GM12878 (cell line): Measurements from ENCODE around the gene AIRE. TPM values are rescaled to one million over a fixed set of nuclear protein-coding genes. Genes with fewer than 3 reads are reported as not detected.

Experiments
- CEBPZ ChIP-seq: fragments of 150-350 bp; IDR thresholded peaks from 2 replicates; pipeline ENCODE4 v1.6.1; 2016; ENCODE audit warnings: low read depth, low read length
- EGR1 ChIP-seq, 2 experiments: IDR thresholded peaks; 1 replicate in 1 of 2; 2 replicates in 1 of 2; pipeline ENCODE4 v1.6.1; 2011 to 2012; ENCODE audit warnings: low read depth in 2 of 2, low read length in 2 of 2, borderline replicate concordance in 1 of 2, mild to moderate bottlenecking in 1 of 2, moderate library complexity in 1 of 2
- FOXK2 ChIP-seq: fragments of 450-650 bp; IDR thresholded peaks from 2 replicates; pipeline ENCODE4 v1.6.1; 2017; ENCODE audit warnings: mild to moderate bottlenecking, moderate library complexity
- GATAD2B ChIP-seq: fragments of 450-650 bp; conservative IDR thresholded peaks from 2 replicates; pipeline ENCODE4 v1.6.1; 2017; ENCODE audit warnings: low read depth, mild to moderate bottlenecking, moderate library complexity
- IRF4 ChIP-seq: IDR thresholded peaks from 2 replicates; pipeline ENCODE4 v1.6.1; 2011; ENCODE audit warnings: low read depth, low read length
- IRF5 ChIP-seq: fragments of 450-650 bp; IDR thresholded peaks from 2 replicates; pipeline ENCODE4 v1.6.1; 2017; ENCODE audit warnings: borderline replicate concordance
- KLF5 ChIP-seq: fragments of 450-650 bp; IDR thresholded peaks from 2 replicates; pipeline ENCODE4 v1.6.1; 2014; ENCODE audit warnings: mild to moderate bottlenecking; ENCODE audit not compliant: partially characterized antibody
- MXI1 ChIP-seq: fragments of 150-350 bp; IDR thresholded peaks from 2 replicates; pipeline ENCODE4 v1.6.1; 2011; ENCODE audit warnings: low read depth, mild to moderate bottlenecking, inconsistent platforms, low read length, improper control_type of control experiment
- NR2C2 ChIP-seq: IDR thresholded peaks from 2 replicates; pipeline ENCODE4 v1.6.1; 2011; ENCODE audit warnings: borderline replicate concordance, low read depth; ENCODE audit not compliant: control insufficient read depth, insufficient read length
- NRF1 ChIP-seq: conservative IDR thresholded peaks from 2 replicates; pipeline ENCODE4 v1.6.1; 2011; ENCODE audit warnings: mild to moderate bottlenecking, low read depth, low read length, improper control_type of control experiment
- POLR2A ChIP-seq: IDR thresholded peaks from 2 replicates; pipeline ENCODE4 v1.6.1; 2011; ENCODE audit warnings: low read depth, mild to moderate bottlenecking, low read length
- TBL1XR1 ChIP-seq: IDR thresholded peaks from 2 replicates; pipeline ENCODE4 v1.6.1; 2012; ENCODE audit warnings: low read depth, low read length, improper control_type of control experiment
- TCF12 ChIP-seq: IDR thresholded peaks from 2 replicates; pipeline ENCODE4 v1.6.1; 2011; ENCODE audit warnings: low read depth, mild to moderate bottlenecking, low read length
- polyA plus RNA-seq, 11 experiments: library from polyadenylated mRNA; depleted of rRNA in 4 of 11; unstranded in 6 of 11; stranded (reverse) in 5 of 11; fragments of >200 nt; fragmentation: Nextera tagmentation in 4 of 11; fragmentation: Illumina TruSeq in 1 of 11; extraction: Ambion mirVana in 4 of 11; extraction: Trizol in 1 of 11; gene quantifications; 1 replicate in 1 of 11; 2 replicates in 10 of 11; pipeline versions ENCODE4 v1.2.1 to v1.2.3, GENCODE V29; 2011 to 2016; ENCODE audit warnings: inconsistent platforms in 2 of 11, missing spikeins in 2 of 11, low read depth in 1 of 11
- total RNA-seq, 4 experiments: library from RNA; depleted of rRNA in 3 of 4; stranded (reverse); fragments of >200 nt in 3 of 4; fragmentation: Illumina TruSeq in 1 of 4; extraction: Trizol in 1 of 4; gene quantifications; 2 replicates each; pipeline versions ENCODE4 v1.2.1 to v1.2.3, GENCODE V29; 2013 to 2021
- TF ChIP-seq, protein P1 (sequence below): fragments of 450-650 bp; formaldehyde crosslinking; IDR thresholded peaks from 2 replicates; pipeline ENCODE4 v1.5.0; 2022; ENCODE audit warnings: mild to moderate bottlenecking, missing genetic modification characterization
- TF ChIP-seq, protein P2 (sequence below): IDR thresholded peaks from 2 replicates; pipeline ENCODE4 v1.6.1; 2012; ENCODE audit warnings: low read depth, low read length, improper control_type of control experiment
- TF ChIP-seq, protein P3 (sequence below): fragments of 450-650 bp; IDR thresholded peaks from 2 replicates; pipeline ENCODE4 v1.6.1; 2014; ENCODE audit warnings: mild to moderate bottlenecking

The AIRE gene
- total and polyA plus RNA-seq, 10 of the 15 experiments (the other 5 are each of a cell fraction or from before 2014, with no cell fraction given) = 0.05 to 0.10 TPM; not detected in 8

GRCh38 chr21:44338971-44339910 lies 53.6 kb downstream of the AIRE start, which contains the start of gene CFAP410 (continued):
- TF ChIP-seq CEBPZ = no peak
- TF ChIP-seq KLF5 = peak; percentile 65
- TF ChIP-seq NR2C2 = no peak
- TF ChIP-seq, protein P1, sequence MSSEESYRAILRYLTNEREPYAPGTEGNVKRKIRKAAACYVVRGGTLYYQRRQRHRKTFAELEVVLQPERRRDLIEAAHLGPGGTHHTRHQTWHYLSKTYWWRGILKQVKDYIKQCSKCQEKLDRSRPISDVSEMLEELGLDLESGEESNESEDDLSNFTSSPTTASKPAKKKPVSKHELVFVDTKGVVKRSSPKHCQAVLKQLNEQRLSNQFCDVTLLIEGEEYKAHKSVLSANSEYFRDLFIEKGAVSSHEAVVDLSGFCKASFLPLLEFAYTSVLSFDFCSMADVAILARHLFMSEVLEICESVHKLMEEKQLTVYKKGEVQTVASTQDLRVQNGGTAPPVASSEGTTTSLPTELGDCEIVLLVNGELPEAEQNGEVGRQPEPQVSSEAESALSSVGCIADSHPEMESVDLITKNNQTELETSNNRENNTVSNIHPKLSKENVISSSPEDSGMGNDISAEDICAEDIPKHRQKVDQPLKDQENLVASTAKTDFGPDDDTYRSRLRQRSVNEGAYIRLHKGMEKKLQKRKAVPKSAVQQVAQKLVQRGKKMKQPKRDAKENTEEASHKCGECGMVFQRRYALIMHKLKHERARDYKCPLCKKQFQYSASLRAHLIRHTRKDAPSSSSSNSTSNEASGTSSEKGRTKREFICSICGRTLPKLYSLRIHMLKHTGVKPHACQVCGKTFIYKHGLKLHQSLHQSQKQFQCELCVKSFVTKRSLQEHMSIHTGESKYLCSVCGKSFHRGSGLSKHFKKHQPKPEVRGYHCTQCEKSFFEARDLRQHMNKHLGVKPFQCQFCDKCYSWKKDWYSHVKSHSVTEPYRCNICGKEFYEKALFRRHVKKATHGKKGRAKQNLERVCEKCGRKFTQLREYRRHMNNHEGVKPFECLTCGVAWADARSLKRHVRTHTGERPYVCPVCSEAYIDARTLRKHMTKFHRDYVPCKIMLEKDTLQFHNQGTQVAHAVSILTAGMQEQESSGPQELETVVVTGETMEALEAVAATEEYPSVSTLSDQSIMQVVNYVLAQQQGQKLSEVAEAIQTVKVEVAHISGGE (CRISPR knock-in tag) = no peak
- TF ChIP-seq NRF1 = peak; percentile 79
- no peak; the same call in 1 of the 2 replicates for TF ChIP-seq FOXK2
- TF ChIP-seq, protein P2, sequence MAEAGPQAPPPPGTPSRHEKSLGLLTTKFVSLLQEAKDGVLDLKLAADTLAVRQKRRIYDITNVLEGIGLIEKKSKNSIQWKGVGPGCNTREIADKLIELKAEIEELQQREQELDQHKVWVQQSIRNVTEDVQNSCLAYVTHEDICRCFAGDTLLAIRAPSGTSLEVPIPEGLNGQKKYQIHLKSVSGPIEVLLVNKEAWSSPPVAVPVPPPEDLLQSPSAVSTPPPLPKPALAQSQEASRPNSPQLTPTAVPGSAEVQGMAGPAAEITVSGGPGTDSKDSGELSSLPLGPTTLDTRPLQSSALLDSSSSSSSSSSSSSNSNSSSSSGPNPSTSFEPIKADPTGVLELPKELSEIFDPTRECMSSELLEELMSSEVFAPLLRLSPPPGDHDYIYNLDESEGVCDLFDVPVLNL = peak; percentile 52; the same call in 1 of the 2 replicates
- TF ChIP-seq, protein P3, sequence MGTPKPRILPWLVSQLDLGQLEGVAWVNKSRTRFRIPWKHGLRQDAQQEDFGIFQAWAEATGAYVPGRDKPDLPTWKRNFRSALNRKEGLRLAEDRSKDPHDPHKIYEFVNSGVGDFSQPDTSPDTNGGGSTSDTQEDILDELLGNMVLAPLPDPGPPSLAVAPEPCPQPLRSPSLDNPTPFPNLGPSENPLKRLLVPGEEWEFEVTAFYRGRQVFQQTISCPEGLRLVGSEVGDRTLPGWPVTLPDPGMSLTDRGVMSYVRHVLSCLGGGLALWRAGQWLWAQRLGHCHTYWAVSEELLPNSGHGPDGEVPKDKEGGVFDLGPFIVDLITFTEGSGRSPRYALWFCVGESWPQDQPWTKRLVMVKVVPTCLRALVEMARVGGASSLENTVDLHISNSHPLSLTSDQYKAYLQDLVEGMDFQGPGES = 0 out of 2 replicates have a peak, but pooled peaks have one; percentile 18
- peak; percentile 98 for TF ChIP-seq POLR2A
- TF ChIP-seq GATAD2B = peak; percentile 96
- TF ChIP-seq IRF4 = no peak
- peak in 1 of 2 experiments; percentile 30; a peak in 1 of 3 replicates for TF ChIP-seq EGR1 (IDR thresholded peaks at IDR 0.05; ENCODE audit: borderline replicate concordance in 1 of 2, low read depth in 2 of 2, low read length in 2 of 2)
- peak; percentile 60; the same call in 1 of the 2 replicates for TF ChIP-seq TCF12
- TF ChIP-seq IRF5 = no peak
- TF ChIP-seq MXI1 = peak; percentile 97
- no peak for TF ChIP-seq TBL1XR1
